Hepatocyte (in vitro differentiated cells): ENCODE measurements around the gene LRP1B. TPM values are rescaled to one million over a fixed set of nuclear protein-coding genes. Genes with fewer than 3 reads are reported as not detected.

ENCODE experiments used
- DNase-seq: peaks from one replicate; pipeline ENCODE4 v3.0.0-alpha.2; 2016; ENCODE audit warnings: low spot score
- H2AFZ ChIP-seq: fragments of 200-600 bp; sonication (generic); 2 replicates; pipeline ENCODE4 v1.6.0; 2016; ENCODE audit warnings: antibody characterized with exemption, mild to moderate bottlenecking
- H3K27ac ChIP-seq: fragments of 200-600 bp; sonication (generic); 2 replicates; pipeline ENCODE4 v1.5.1; 2016; ENCODE audit warnings: mild to moderate bottlenecking
- H3K27me3 ChIP-seq: fragments of 200-600 bp; sonication (generic); 2 replicates; pipeline ENCODE4 v1.6.1; 2016
- H3K36me3 ChIP-seq: fragments of 200-600 bp; sonication (generic); replicated peaks from 2 replicates; pipeline ENCODE4 v1.5.1; 2016; ENCODE audit warnings: low read depth; ENCODE audit not compliant: insufficient read depth
- H3K4me1 ChIP-seq: fragments of 200-600 bp; sonication (generic); 2 replicates; pipeline ENCODE4 v1.5.1; 2016; ENCODE audit warnings: mild to moderate bottlenecking, moderate library complexity; ENCODE audit not compliant: insufficient read depth
- H3K4me2 ChIP-seq: fragments of 200-600 bp; sonication (generic); 2 replicates; pipeline ENCODE4 v1.6.0; 2016
- H3K4me3 ChIP-seq: fragments of 200-600 bp; sonication (generic); 2 replicates; pipeline ENCODE4 v1.5.1; 2016; ENCODE audit warnings: mild to moderate bottlenecking
- H3K79me2 ChIP-seq: fragments of 200-600 bp; sonication (generic); 2 replicates; pipeline ENCODE4 v1.6.0; 2017; ENCODE audit warnings: mild to moderate bottlenecking
- H3K9me2 ChIP-seq: fragments of 200-600 bp; sonication (generic); replicated peaks from 2 replicates; pipeline ENCODE4 v1.6.0; 2017; ENCODE audit warnings: mild to moderate bottlenecking; ENCODE audit not compliant: insufficient read depth
- H3K9me3 ChIP-seq: fragments of 200-600 bp; sonication (generic); 2 replicates; pipeline ENCODE4 v1.5.1; 2016; ENCODE audit warnings: low read depth, mild to moderate bottlenecking
- H4K20me1 ChIP-seq: fragments of 200-600 bp; sonication (generic); 2 replicates; pipeline ENCODE4 v1.6.0; 2016; ENCODE audit warnings: mild to moderate bottlenecking; ENCODE audit not compliant: insufficient read depth, poor library complexity, severe bottlenecking
- EZH2 ChIP-seq: fragments of 200-600 bp; sonication (generic); IDR thresholded peaks from 2 replicates; pipeline ENCODE4 v1.6.1; 2016; ENCODE audit warnings: antibody characterized with exemption, mild to moderate bottlenecking, borderline replicate concordance
- EZH2phosphoT487 ChIP-seq: fragments of 200-600 bp; sonication (generic); IDR thresholded peaks from one replicate; pipeline ENCODE4 v1.6.1; 2018; ENCODE audit warnings: antibody characterized with exemption, mild to moderate bottlenecking, low read depth, moderate library complexity; ENCODE audit not compliant: unreplicated experiment, severe bottlenecking
- WGBS: methylation state at CpG from one replicate; pipeline ENCODE4 v1.1.6; 2016; ENCODE audit warnings: low lambda C conversion rate; ENCODE audit errors: missing lambda C conversion rate; 5-methylcytosine and 5-hydroxymethylcytosine counted together
- polyA plus RNA-seq: library from polyadenylated mRNA; unstranded; fragments of >200 nt; fragmentation: Nextera tagmentation; extraction: Ambion mirVana; gene quantifications from 2 replicates; pipeline ENCODE4 v1.2.1, GENCODE V29; 2016
- total RNA-seq: library from RNA; depleted of rRNA; stranded (reverse); fragments of >200 nt; gene quantifications from 2 replicates; pipeline ENCODE4 v1.2.3, GENCODE V29; 2014
- TF ChIP-seq, protein P1 (sequence below): fragments of 200-600 bp; sonication (generic); IDR thresholded peaks from 2 replicates; pipeline ENCODE4 v1.5.1; 2016; ENCODE audit warnings: antibody characterized with exemption, mild to moderate bottlenecking; ENCODE audit not compliant: poor library complexity

Gene LRP1B
- total and polyA plus RNA-seq, 2 experiments from 2014 or later: 0.65 to 2.0 TPM

DNA sequence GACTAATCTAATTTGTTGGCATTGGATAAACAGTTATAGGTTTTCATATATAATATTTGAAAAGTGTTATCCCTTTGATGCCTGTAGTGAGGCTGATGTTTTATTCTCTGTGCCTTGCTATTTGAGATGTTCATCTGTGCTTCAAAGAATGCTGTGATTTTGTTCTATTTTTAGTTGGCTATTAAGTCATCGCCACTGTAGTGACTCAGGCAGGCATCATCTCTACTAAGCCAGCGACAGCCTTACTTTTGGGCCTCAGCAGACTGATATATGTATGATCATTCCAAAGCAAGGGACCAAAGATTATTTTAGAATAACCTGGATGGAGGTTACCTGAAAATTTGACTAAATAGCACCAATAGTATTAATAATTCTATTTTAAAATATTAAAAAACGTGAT is 1676.1 kb downstream of the LRP1B start:
- Histone ChIP-seq H3K4me2 (no peak overlapping the region), H2AFZ (no peak overlapping the region), H3K9me2 (no peaks in the 10 kb centered on the region), H3K36me3 (no peaks in the 10 kb centered on the region), H3K27me3 (no peaks in the 10 kb centered on the region), H4K20me1 (no peaks in the 10 kb centered on the region), H3K4me3 (no peak overlapping the region), H3K27ac (no peak overlapping the region), H3K9me3 (no peaks in the 10 kb centered on the region), H3K4me1 (no peaks in the 10 kb centered on the region), H3K79me2 (no peaks in the 10 kb centered on the region)
- WGBS: 74% methylated on average over 3 of the region's 3 CpGs
- no peak for DNase-seq
- TF ChIP-seq EZH2 (no peak), EZH2phosphoT487 (no peak)
- TF ChIP-seq, protein P1, sequence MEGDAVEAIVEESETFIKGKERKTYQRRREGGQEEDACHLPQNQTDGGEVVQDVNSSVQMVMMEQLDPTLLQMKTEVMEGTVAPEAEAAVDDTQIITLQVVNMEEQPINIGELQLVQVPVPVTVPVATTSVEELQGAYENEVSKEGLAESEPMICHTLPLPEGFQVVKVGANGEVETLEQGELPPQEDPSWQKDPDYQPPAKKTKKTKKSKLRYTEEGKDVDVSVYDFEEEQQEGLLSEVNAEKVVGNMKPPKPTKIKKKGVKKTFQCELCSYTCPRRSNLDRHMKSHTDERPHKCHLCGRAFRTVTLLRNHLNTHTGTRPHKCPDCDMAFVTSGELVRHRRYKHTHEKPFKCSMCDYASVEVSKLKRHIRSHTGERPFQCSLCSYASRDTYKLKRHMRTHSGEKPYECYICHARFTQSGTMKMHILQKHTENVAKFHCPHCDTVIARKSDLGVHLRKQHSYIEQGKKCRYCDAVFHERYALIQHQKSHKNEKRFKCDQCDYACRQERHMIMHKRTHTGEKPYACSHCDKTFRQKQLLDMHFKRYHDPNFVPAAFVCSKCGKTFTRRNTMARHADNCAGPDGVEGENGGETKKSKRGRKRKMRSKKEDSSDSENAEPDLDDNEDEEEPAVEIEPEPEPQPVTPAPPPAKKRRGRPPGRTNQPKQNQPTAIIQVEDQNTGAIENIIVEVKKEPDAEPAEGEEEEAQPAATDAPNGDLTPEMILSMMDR: no peak

DNA sequence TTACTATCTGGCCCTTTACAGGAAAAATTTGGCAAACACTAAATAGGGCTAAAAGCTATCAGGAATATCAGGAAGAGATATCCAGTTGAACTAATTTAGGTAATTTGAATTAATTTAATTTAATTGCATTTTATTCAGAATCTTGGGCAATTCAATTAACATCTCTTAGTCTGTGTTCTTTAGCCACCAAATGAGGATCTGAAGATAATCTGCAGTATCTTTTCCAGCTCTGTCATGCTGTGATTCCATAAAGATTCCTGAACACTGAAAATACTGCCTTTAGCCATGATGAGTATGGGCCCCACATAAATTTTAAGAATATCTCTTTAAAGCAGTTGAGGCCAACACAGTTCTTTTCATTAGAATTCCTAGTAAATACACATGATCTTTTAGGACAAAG is 1679.5 kb downstream of the LRP1B start:
- Histone ChIP-seq H3K4me3 (no peak overlapping the region), H3K79me2 (no peaks in the 10 kb centered on the region), H3K27me3 (no peaks in the 10 kb centered on the region), H3K4me1 (no peaks in the 10 kb centered on the region), H3K27ac (no peak overlapping the region), H3K9me3 (no peaks in the 10 kb centered on the region), H3K4me2 (no peak overlapping the region), H4K20me1 (no peaks in the 10 kb centered on the region), H3K36me3 (no peaks in the 10 kb centered on the region), H2AFZ (no peak overlapping the region), H3K9me2 (no peaks in the 10 kb centered on the region)
- TF ChIP-seq EZH2 (no peak), EZH2phosphoT487 (no peak)
- TF ChIP-seq, protein P1: no peak
- no peak for DNase-seq

DNA sequence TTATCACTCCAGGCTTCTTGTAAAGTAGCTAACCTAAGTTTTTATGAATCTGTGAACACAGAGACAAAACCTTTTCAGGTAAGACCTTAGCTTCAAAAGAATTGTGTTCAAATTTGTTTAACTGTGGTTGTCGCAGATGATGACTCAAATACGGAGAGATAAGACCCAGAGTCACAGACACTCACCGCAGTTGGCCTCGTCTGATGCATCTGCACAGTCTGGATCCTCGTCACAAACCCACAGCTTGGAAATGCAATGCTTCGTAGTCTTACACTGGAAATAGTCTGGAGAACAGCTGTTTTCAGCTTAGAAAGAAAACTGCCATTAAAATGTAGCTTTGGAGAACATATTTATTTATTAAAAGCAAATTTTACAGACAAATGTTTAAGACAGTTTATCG is 1688.5 kb downstream of the LRP1B start:
- no peaks in the 10 kb centered on the region for H3K79me2 ChIP-seq
- H3K4me1 ChIP-seq: peaks cover 6% of the 10 kb centered on the region
- peak overlapping the region; percentile 19 for H2AFZ ChIP-seq
- H3K36me3 ChIP-seq: no peaks in the 10 kb centered on the region
- H3K9me3 ChIP-seq: no peaks in the 10 kb centered on the region
- H4K20me1 ChIP-seq: no peaks in the 10 kb centered on the region
- WGBS: 21% methylated on average over 7 of the region's 7 CpGs
- no peak overlapping the region for H3K4me3 ChIP-seq
- H3K27ac ChIP-seq: no peak overlapping the region
- TF ChIP-seq, protein P1: no peak
- TF ChIP-seq EZH2 (no peak), EZH2phosphoT487 (no peak)
- no peaks in the 10 kb centered on the region for H3K9me2 ChIP-seq
- peak overlapping the region; percentile 32 for H3K4me2 ChIP-seq
- peak; percentile 48 for DNase-seq
- H3K27me3 ChIP-seq: no peaks in the 10 kb centered on the region

DNA sequence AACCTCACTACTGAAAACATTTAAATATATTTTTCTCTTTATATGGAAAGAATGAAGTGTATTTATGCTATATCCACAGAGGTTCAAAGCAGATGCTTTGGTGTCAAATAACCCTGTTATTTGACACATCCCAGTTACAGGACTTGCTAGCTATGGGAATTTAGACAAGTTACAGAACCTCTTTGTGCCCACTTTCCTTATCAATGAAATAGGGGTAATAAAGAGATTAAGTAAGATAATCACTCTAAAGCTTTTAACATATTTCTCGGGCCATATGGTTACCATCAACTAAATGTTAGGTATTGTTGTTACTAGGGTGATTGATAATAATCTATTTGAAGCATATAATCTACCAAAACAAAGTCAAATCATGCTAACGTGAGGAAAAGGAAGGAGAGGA is 1690.0 kb downstream of the LRP1B start:
- no peak overlapping the region for H2AFZ ChIP-seq
- H3K27me3 ChIP-seq: no peaks in the 10 kb centered on the region
- peaks cover 6% of the 10 kb centered on the region for H3K4me1 ChIP-seq
- H3K27ac ChIP-seq: no peak overlapping the region
- TF ChIP-seq EZH2phosphoT487: no peak
- TF ChIP-seq, protein P1: no peak
- TF ChIP-seq EZH2: no peak
- H3K36me3 ChIP-seq: no peaks in the 10 kb centered on the region
- no peak for DNase-seq
- WGBS: 19% methylated on average over 2 of the region's 2 CpGs
- H3K79me2 ChIP-seq: no peaks in the 10 kb centered on the region
- peak overlapping the region; percentile 29 for H3K4me2 ChIP-seq
- H4K20me1 ChIP-seq: no peaks in the 10 kb centered on the region
- H3K4me3 ChIP-seq: no peak overlapping the region
- no peaks in the 10 kb centered on the region for H3K9me3 ChIP-seq
- no peaks in the 10 kb centered on the region for H3K9me2 ChIP-seq
